Neuronal stem cell (in vitro differentiated cells): ENCODE results near the gene PCBP1.

Experiments
- DNase-seq: peaks from one replicate; pipeline ENCODE4 v3.0.0-alpha.2; 2013; ENCODE audit warnings: low spot score
- H2AFZ ChIP-seq: one replicate; pipeline ENCODE4 v1.6.1; 2013; ENCODE audit warnings: mild to moderate bottlenecking, low read length, inconsistent platforms
- H2AK5ac ChIP-seq: 2 replicates; pipeline ENCODE4 v1.6.1; 2013; ENCODE audit warnings: low read depth, mild to moderate bottlenecking, inconsistent platforms, low read length, moderate library complexity, mixed read lengths
- H2BK120ac ChIP-seq: 2 replicates; pipeline ENCODE4 v1.6.1; 2013; ENCODE audit warnings: low read depth, mild to moderate bottlenecking, inconsistent platforms, low read length, moderate library complexity, mixed read lengths
- H2BK12ac ChIP-seq: one replicate; pipeline ENCODE4 v1.6.1; 2013; ENCODE audit warnings: low read length, inconsistent platforms
- H2BK15ac ChIP-seq: 2 replicates; pipeline ENCODE4 v1.6.1; 2013; ENCODE audit warnings: mild to moderate bottlenecking, low read length, inconsistent platforms, mixed read lengths
- H2BK5ac ChIP-seq: one replicate; pipeline ENCODE4 v1.6.1; 2013; ENCODE audit warnings: inconsistent platforms, mild to moderate bottlenecking, low read length, moderate library complexity
- H3K14ac ChIP-seq: one replicate; pipeline ENCODE4 v1.6.1; 2013; ENCODE audit warnings: low read length, inconsistent platforms
- H3K18ac ChIP-seq: 2 replicates; pipeline ENCODE4 v1.6.1; 2013; ENCODE audit warnings: low read length, inconsistent platforms
- H3K23ac ChIP-seq: 2 replicates; pipeline ENCODE4 v1.6.1; 2013; ENCODE audit warnings: low read depth, mild to moderate bottlenecking, mixed read lengths, low read length, inconsistent platforms; ENCODE audit not compliant: poor library complexity
- H3K27ac ChIP-seq: replicated peaks from 3 replicates; pipeline ENCODE4 v1.5.1; 2013; ENCODE audit warnings: low read length, inconsistent platforms
- H3K27me3 ChIP-seq, 3 experiments: 2 replicates each; pipeline ENCODE4 v1.6.1; 2013; ENCODE audit warnings: low read length in 3 of 3, mild to moderate bottlenecking in 2 of 3, inconsistent platforms in 1 of 3, low read depth in 1 of 3, mixed read lengths in 1 of 3, moderate library complexity in 1 of 3; ENCODE audit not compliant: control insufficient read depth in 3 of 3, insufficient read depth in 3 of 3
- H3K36me3 ChIP-seq, 2 donors: replicated peaks in 1 of 2; 2 replicates each; pipeline ENCODE4 v1.6.1; 2013; ENCODE audit warnings: low read length in 2 of 2; ENCODE audit not compliant: control insufficient read depth in 2 of 2, insufficient read depth in 2 of 2
- H3K4ac ChIP-seq: 2 replicates; pipeline ENCODE4 v1.6.1; 2013; ENCODE audit warnings: inconsistent platforms, mild to moderate bottlenecking, low read length, moderate library complexity
- H3K4me1 ChIP-seq, 2 donors: 1 replicate in 1 of 2; 2 replicates in 1 of 2; pipeline ENCODE4 v1.6.1; 2013; ENCODE audit warnings: low read length in 2 of 2, low read depth in 1 of 2; ENCODE audit not compliant: control insufficient read depth in 2 of 2, insufficient read depth in 1 of 2
- H3K4me2 ChIP-seq: one replicate; pipeline ENCODE4 v1.6.1; 2013; ENCODE audit warnings: mild to moderate bottlenecking, low read length, inconsistent platforms; ENCODE audit not compliant: insufficient read depth, poor library complexity, severe bottlenecking
- H3K4me3 ChIP-seq, 2 donors: 2 replicates each; pipeline ENCODE4 v1.5.1; 2013; ENCODE audit warnings: low read length in 2 of 2, mild to moderate bottlenecking in 2 of 2, inconsistent platforms in 1 of 2, moderate library complexity in 1 of 2
- H3K79me1 ChIP-seq: one replicate; pipeline ENCODE4 v1.6.1; 2013; ENCODE audit warnings: low read depth, mild to moderate bottlenecking, inconsistent platforms, low read length, moderate library complexity
- H3K9ac ChIP-seq: one replicate; pipeline ENCODE4 v1.6.1; 2013; ENCODE audit warnings: mild to moderate bottlenecking, low read depth, low read length, inconsistent platforms; ENCODE audit not compliant: poor library complexity
- H3K9me3 ChIP-seq, 2 donors: replicated peaks in 1 of 2; 2 replicates each; pipeline versions ENCODE3 to v1.6.1; 2013; ENCODE audit warnings: low read length in 2 of 2, mild to moderate bottlenecking in 2 of 2, inconsistent platforms in 1 of 2, low read depth in 1 of 2, mixed read lengths in 1 of 2, moderate library complexity in 1 of 2; ENCODE audit not compliant: control insufficient read depth in 2 of 2, insufficient read depth in 1 of 2
- H4K8ac ChIP-seq: one replicate; pipeline ENCODE4 v1.6.1; 2013; ENCODE audit warnings: low read depth, mild to moderate bottlenecking, inconsistent platforms, low read length, moderate library complexity
- H4K91ac ChIP-seq: one replicate; pipeline ENCODE4 v1.6.1; 2013; ENCODE audit warnings: low read length, low read depth, mild to moderate bottlenecking, inconsistent platforms; ENCODE audit not compliant: poor library complexity
- WGBS, 2 donors: extraction: QIAGEN DNeasy Blood & Tissue Kit; methylation state at CpG; one replicate each; pipeline ENCODE4 v1.1.7; 2013; ENCODE audit warnings: missing lambda C conversion rate in 2 of 2, mixed read lengths in 1 of 2; ENCODE audit not compliant: insufficient read length in 2 of 2, insufficient replicate concordance in 1 of 2; ENCODE audit errors: extremely low coverage in 2 of 2; 5-methylcytosine and 5-hydroxymethylcytosine counted together

Gene PCBP1

GRCh38 chr2:70088598-70089219 lies 1.4 kb downstream of the PCBP1 start:
- Histone ChIP-seq H3K4ac (no peak overlapping the region), H2AFZ (no peak overlapping the region), H3K18ac (peak overlapping the region; percentile 67), H3K23ac (no peak overlapping the region), H2AK5ac (peak overlapping the region; percentile 91), H3K27me3 (no peaks in the 10 kb centered on the region), H3K4me1 (peaks cover 14 to 21% of the 10 kb centered on the region in 2 donors), H2BK12ac (no peak overlapping the region), H3K4me2 (peak overlapping the region; percentile 87), H2BK15ac (no peak overlapping the region), H4K91ac (no peak overlapping the region), H3K36me3 (peaks cover 8 to 41% of the 10 kb centered on the region in 2 donors), H2BK5ac (no peak overlapping the region), H3K79me1 (peaks cover 2% of the 10 kb centered on the region), H3K14ac (peak overlapping the region; percentile 5), H4K8ac (no peak overlapping the region), H3K4me3 (peak overlapping the region; percentile 97 to 98), H3K9ac (peak overlapping the region; percentile 96), H3K9me3 (no peaks in the 10 kb centered on the region), H3K27ac (peak overlapping the region; percentile 92), H2BK120ac (no peak overlapping the region)
- DNase-seq = no peak
- no CpG with 5 or more reads among the region's 8 CpGs for whole genome bisulfite sequencing, 2 donors

GRCh38 chr2:70089220-70089982 lies 2.1 kb downstream of the PCBP1 start:
- H3K79me1 ChIP-seq = peaks cover 2% of the 10 kb centered on the region
- H3K18ac ChIP-seq = peak overlapping the region; percentile 67
- no peak overlapping the region for H2BK120ac ChIP-seq
- H4K8ac ChIP-seq = no peak overlapping the region
- no peak overlapping the region for H3K4ac ChIP-seq
- H2BK12ac ChIP-seq = no peak overlapping the region
- H3K9ac ChIP-seq = no peak overlapping the region
- no peak overlapping the region for H3K14ac ChIP-seq
- no CpG with 5 or more reads among the region's 11 CpGs for WGBS, 2 donors
- H3K4me1 ChIP-seq = peaks cover 14 to 21% of the 10 kb centered on the region in 2 donors
- no peak overlapping the region for H2BK15ac ChIP-seq
- H3K27ac ChIP-seq = peak overlapping the region; percentile 89
- no peak overlapping the region for H2BK5ac ChIP-seq
- H3K4me3 ChIP-seq = peak overlapping the region; percentile 77 to 97
- no peaks in the 10 kb centered on the region for H3K9me3 ChIP-seq
- peak overlapping the region; percentile 74 for H3K23ac ChIP-seq
- H2AK5ac ChIP-seq = peak overlapping the region; percentile 25
- H2AFZ ChIP-seq = no peak overlapping the region
- no peaks in the 10 kb centered on the region for H3K27me3 ChIP-seq
- H3K36me3 ChIP-seq = peaks cover 6 to 34% of the 10 kb centered on the region in 2 donors
- no peak for DNase-seq
- H4K91ac ChIP-seq = no peak overlapping the region
- peak overlapping the region; percentile 84 for H3K4me2 ChIP-seq

- no peak overlapping the region for H3K9ac ChIP-seq
- no peak overlapping the region for H4K8ac ChIP-seq
- H3K18ac ChIP-seq = no peak overlapping the region
- no peak overlapping the region for H2BK12ac ChIP-seq
- H3K36me3 ChIP-seq = peaks cover 6 to 30% of the 10 kb centered on the region in 2 donors
- no peak overlapping the region for H2AK5ac ChIP-seq
- H4K91ac ChIP-seq = no peak overlapping the region
- no peak overlapping the region for H2BK120ac ChIP-seq
- no peak overlapping the region for H3K4ac ChIP-seq
- H3K9me3 ChIP-seq = no peaks in the 10 kb centered on the region
- peaks cover 2% of the 10 kb centered on the region for H3K79me1 ChIP-seq
- H3K14ac ChIP-seq = no peak overlapping the region
- H3K4me2 ChIP-seq = peak overlapping the region; percentile 84
- no CpG with 5 or more reads among the region's 6 CpGs for WGBS, 2 donors
- H3K23ac ChIP-seq = no peak overlapping the region
- H2BK15ac ChIP-seq = no peak overlapping the region
- H3K4me1 ChIP-seq = peaks cover 12 to 17% of the 10 kb centered on the region in 2 donors
- peak overlapping the region; percentile 71 for H3K27ac ChIP-seq
- no peak overlapping the region for H2BK5ac ChIP-seq
- DNase-seq = no peak
- no peak overlapping the region for H3K4me3 ChIP-seq
- H2AFZ ChIP-seq = no peak overlapping the region
- H3K27me3 ChIP-seq = no peaks in the 10 kb centered on the region
These were observed 2.8 kb downstream of the PCBP1 start for GRCh38 chr2:70089983-70090525.

GRCh38 chr2:70090706-70091334 lies 3.5 kb downstream of the PCBP1 start:
- H3K4ac ChIP-seq = no peak overlapping the region
- H3K4me1 ChIP-seq = peaks cover 5 to 10% of the 10 kb centered on the region in 2 donors
- no peak overlapping the region for H3K14ac ChIP-seq
- peaks cover 6 to 30% of the 10 kb centered on the region in 2 donors for H3K36me3 ChIP-seq
- no peaks in the 10 kb centered on the region for H3K9me3 ChIP-seq
- H3K23ac ChIP-seq = no peak overlapping the region
- H4K91ac ChIP-seq = no peak overlapping the region
- no peak overlapping the region for H3K27ac ChIP-seq
- no CpG with 5 or more reads among the region's 4 CpGs for WGBS, 2 donors
- H2AFZ ChIP-seq = no peak overlapping the region
- no peak overlapping the region for H3K4me2 ChIP-seq
- H2AK5ac ChIP-seq = no peak overlapping the region
- no peak overlapping the region for H3K18ac ChIP-seq
- H2BK12ac ChIP-seq = no peak overlapping the region
- H2BK15ac ChIP-seq = no peak overlapping the region
- peaks cover 2% of the 10 kb centered on the region for H3K79me1 ChIP-seq
- no peak overlapping the region for H3K9ac ChIP-seq
- DNase-seq = no peak
- H3K27me3 ChIP-seq = no peaks in the 10 kb centered on the region
- no peak overlapping the region for H2BK120ac ChIP-seq
- H2BK5ac ChIP-seq = no peak overlapping the region
- no peak overlapping the region for H4K8ac ChIP-seq
- H3K4me3 ChIP-seq = no peak overlapping the region
